Measurements from ENCODE around the gene MBD3L1.
A peak's percentile ranks its signal among the peaks of the same experiment; 100 is the strongest.

Gene MBD3L1

DNA sequence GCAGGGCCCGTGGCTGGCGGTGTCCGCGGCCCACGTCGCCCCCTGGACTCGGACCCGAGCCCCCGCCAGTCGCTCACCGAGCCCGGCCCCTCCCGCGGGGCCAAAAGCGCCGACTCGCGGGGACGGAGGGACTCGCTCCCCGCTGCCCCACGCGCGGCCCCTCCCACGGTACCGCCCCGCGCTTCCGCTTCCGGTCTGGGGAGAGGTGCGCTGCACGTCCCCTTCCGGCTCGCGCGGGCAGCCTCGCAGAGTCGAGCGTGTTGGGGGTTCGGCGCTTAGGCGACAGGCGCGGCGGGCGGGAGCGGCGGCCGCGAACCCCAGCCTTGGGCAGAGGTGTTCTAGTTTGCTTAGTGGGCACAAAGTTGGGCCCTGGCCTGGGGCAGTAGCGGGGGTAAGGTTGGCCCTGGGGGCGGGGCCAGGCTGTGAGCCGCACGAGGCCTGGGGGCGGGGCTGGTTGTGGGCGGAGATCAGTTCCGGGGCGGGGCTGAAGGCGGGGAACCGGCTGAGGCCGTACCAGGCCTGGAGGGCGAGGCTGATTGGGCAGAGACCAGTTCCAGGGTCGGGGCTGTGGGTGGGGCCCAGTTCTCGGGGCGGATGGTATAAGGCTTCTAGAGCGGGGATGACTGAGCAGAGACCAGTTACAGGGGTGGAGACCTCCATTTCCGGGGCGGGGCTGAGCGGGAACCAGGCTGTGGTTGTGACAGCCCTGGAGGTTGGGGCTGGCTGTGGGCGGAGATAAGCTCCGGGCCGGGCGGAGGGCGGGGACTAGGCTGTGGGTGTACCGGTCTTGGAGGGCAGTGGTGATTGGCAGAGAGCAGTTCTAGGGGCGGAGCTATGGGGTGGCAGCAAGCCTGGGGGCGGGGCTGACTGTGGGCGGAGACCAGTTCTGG, at the start of gene MBD3L1, which contains the start of gene ZNF558:
Gene MBD3L1 (plus strand): TSS at position 246 of the 890 bp plus-strand sequence. CDS start 10,302 bp downstream, outside the sequence.
Gene ZNF558 (minus strand): TSS at position 173 of the 890 bp plus-strand sequence. CDS start 9,645 bp downstream, outside the sequence.
- DNase-seq (ENCODE audit: low read depth), result peak; percentile 97

DNA sequence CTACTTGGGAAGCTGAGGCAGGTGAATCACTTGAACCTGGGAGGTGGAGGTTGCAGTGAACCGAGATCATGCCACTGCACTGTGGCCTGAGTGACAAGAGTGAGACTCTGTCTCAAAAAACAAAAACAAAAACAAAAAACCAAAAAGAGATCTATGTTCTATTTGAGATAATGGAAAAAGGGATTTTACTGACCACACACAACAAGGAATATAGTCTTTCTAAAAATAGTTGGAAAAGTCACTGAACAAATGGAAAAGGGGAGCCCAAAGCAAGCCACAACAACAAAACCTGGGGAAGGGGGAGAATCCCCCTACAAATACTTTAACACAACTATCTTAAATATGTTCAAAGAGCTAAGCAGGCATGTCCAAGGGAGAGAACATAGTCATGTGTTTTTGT, 37.4 kb upstream of the MBD3L1 start:
- DNase-seq (ENCODE audit: low read depth), result no peak

DNA sequence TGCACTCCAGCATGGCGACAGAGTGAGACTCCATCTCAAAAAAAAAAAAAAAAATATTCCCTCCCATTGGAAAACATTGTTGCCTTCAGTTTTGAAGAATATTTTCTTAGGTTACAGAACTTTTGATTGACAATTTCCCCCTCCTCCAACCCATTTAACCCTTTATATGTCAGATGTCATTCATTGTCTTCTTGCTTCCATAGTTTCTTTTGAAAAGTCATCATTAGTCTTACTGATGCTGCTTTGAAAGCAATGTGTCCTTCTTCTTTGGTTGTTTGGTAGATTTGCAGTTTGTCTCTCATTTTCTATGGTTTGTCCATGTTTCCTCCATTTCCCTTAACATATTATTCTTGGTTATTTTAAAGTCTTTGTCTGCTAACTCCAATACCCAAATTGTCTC, 25.5 kb upstream of the MBD3L1 start:
- no peak for DNase-seq (ENCODE audit: low read depth)

DNA sequence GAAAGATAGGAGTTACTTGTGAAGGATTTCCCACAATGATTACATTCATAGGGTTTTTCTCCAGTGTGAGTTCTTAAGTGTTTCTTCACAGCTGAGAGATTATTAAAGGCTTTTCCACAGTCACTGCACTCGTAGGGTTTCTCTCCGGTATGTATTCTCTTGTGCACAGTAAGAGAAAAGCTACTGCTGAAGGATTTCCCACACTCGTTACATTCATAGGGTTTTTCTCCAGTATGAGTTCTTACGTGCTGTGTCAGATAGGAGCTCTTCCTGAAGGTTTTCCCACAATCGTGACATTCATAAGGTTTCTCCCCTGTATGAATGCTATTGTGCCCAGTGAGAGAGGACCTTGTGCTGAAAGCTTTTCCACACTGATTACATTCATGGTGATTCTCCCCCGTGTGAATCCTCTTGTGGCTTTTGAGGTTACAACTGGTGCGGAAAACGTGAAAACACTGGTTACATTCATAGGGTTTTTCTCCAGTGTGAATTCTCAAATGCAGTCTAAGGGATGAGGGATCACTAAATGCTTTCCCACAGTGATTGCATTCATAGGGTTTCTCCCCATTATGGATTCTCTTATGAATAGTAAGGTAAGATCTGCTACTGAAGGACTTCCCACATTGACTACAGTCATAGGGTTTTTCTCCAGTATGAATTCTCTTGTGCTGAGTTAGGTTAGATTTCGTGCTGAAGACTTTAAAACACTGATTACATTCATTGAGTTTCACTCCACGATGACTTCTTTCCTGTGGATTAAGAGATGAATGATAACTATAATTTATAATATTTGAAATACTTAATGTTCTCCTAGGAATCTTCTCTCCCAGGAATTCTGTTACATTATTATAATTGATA, 20.6 kb upstream of the MBD3L1 start:
- no peak for DNase-seq (ENCODE audit: low read depth)

DNA sequence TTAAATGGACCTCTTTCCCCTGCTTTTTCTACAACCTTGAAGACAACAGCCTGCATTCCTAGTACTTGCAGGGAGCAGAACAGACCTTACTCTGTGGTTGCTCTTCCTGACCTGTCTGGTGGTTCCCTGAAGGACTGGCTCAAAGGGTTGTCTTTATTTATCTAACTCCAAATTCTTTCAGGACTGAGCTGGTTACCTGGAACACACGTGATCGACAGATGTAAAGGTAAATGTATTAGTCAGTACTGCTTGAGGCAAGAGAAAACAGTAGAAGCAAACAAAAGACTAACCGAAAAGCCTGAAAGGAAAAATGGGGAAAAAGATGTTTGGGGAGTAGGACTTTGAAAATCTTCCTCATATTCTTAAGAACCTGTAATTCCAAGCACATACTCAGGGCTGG, 18.0 kb upstream of the MBD3L1 start:
- DNase-seq (ENCODE audit: low read depth), result no peak

DNA sequence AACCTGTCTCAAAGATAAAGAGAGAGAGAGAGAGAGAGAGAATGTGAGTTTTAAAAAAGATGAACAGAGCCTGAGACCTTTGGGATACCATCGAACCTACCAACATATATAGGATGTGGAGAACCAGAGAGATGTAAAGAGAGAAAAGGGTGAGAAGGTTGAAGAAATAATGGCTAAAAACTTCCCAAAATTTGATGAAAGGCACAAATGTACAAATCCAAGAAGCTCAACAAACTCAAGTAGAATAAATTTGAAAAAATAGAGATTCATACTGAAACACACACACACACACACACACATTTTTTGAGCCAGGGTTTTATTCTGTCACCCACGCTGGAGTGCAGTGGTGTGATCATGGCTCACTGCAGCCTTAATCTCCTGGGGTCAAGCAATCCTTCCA, 16.4 kb upstream of the MBD3L1 start:
- no peak for DNase-seq (ENCODE audit: low read depth)

DNA sequence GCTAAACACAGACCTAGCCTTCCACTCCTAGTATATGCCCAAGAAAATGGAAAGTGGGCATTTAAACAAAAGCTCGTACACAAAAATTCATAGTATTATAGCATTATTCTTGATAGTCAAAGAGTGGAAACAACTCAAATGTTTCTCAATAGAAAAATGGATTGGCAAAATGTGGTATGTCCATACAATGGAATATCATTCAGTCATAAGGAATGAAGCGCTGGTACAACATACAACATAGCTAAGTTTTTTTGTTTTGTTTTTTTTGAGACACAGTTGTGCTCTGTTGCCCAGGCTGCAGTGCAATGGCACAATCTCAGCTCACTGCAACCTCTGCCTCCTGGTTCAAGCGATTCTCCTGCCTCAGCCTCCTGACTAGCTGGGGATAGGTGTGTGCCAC, 11.9 kb upstream of the MBD3L1 start:
- DNase-seq (ENCODE audit: low read depth), result no peak

DNA sequence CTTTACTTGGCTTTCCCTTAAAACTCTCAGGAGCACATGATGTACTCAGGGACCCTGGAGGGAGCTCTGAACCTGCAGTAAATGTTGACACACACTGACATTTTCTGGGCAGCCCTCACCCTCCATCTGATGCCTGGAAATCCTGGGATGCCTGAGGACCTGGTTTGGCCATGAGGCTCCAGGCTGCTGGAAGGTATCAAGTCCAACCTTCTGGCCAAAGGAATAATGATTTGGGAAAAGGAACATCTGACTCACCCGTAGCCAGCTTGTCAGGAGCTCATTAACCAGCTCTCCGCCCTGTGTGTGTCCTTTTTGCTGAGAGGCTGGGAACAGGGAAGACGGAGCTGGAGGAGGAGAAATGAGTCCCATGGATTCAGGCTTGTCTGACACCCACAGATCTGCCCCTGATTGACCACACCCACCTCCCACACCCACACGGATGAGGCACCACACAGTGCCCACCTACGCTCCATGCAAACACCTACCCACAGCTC, 10.4 kb upstream of the MBD3L1 start:
- no peak for DNase-seq (ENCODE audit: low read depth)

DNA sequence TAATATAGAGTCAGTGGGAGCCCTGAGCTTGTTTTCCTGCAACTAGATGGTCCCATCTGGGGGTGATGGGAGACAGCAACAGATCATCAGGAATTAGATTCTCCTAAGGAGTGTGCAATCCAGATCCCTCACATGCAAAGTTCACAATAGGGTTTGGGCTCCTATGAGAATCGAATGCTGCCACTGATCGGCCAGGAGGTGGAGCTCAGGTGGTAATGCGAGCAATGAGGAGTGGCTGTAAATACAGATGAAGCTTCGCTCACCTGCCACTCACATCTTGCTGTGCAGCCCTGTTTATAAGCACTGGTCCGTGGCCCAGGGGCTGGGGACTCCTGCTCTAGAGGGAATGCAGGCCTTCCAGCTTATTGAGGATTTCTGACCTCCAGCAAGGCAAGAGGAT, 5.8 kb upstream of the MBD3L1 start:
- no peak for DNase-seq (ENCODE audit: low read depth)

DNA sequence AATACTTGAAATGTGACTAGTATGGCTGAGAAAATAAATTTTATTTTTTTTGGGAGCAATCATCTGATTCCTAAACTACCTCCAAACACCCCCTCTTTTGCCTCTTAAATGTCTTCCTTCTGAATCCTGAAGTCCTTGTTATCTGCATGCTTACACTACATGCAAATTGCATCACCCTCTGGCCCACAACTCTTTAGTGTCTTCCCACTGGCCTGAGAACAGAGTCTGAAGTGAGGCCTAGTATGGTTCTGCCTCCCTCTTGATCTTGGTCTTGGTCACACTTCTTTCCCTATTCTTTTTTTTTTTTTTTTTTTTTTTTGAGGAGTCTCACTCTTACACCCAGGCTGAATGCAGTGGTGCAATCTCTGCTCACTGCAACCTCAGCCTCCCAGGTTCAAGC, 4.9 kb upstream of the MBD3L1 start:
- no peak for DNase-seq (ENCODE audit: low read depth)

DNA sequence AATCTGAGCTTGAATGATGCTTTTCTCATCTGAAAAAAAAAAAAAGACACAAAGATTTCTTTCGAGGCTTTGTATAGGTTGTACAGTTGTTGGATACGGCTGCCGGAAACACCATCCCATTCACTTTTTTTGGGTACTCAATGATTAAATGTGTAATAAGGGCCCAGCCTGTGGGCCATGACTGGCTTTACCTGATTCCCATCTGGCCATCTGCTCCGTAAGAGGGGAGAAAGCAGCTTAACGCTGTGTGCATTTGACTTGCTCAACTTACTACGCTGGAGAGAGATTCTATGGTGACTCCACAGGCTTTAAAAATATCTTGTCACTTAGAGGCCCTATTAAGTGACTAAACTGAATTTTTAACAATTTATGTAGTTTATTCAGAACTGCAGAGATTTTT, 804 bp upstream of the MBD3L1 start:
- DNase-seq (ENCODE audit: low read depth), result peak; percentile 5

DNA sequence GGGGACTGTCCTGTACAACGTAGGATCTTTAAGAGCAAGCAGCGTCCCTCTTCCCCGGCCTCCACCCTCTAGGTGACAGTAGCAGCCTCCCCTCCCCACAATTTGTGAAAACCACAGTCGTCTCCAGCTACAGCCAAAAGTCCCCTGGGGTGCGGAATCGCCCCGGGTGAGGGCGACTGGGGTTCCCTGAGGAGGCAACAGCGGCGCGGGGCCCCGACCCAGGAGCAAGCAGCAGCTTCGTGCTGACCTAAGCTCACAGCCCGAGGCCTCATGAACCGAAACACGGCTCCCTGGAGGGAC, 395 bp upstream of the MBD3L1 start:
- DNase-seq (ENCODE audit: low read depth), result no peak

DNA sequence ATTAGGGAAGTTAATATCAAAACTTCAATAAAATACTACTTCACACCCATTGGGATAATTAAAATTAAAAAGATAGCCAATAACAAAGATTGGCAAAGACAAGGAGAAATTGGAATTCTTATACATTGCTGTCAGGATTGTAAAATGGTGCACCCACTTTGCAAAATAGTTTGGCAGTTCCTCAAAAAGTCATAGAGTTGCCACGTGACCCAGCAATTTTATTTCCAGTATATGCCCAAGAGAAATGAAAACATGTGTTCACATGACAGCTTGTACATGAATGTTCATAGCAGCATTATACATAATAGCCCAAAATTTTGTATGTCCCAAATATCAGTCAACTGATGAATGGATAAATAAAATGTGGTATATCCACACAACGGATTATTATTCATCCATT, 3.3 kb downstream of the MBD3L1 start:
- DNase-seq (ENCODE audit: low read depth), result no peak

DNA sequence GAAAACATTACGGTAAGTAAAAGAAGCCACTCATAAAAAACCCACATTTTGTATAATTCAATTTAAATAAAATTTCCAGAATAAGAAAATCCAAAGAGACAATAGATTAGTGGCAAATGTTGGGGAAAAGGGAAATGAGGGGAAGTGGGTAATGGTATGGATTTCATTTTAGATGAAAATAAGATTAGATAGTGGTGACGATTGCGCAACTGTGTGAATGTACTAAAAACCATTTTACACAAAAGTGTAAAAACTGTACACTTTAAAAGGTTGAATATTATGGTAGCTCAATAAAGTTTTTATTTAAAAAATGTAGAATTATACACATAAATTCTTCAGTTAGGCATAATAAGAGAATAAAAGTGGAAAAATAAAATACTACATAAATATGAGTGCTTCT, 3.7 kb downstream of the MBD3L1 start:
- no peak for DNase-seq (ENCODE audit: low read depth)

DNA sequence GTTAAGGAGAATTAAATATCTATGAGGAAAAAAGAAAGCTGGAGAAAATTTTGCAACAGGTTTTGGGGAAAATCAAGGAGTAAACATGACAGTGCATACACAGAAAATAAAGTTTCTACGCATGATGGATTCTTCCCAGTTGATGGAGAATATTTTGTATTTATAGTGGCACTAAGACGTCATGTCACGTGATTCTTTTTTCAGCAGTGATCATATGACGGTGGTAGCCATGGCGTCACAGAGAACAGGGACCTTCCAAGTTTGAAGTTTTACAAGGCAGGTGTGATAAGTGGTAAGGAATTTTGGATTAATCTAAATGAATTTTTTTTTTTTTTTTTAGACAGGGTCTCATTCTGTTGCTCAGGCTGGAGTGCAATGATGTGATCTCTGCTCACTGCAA, 8.5 kb downstream of the MBD3L1 start:
- DNase-seq (ENCODE audit: low read depth), result no peak

DNA sequence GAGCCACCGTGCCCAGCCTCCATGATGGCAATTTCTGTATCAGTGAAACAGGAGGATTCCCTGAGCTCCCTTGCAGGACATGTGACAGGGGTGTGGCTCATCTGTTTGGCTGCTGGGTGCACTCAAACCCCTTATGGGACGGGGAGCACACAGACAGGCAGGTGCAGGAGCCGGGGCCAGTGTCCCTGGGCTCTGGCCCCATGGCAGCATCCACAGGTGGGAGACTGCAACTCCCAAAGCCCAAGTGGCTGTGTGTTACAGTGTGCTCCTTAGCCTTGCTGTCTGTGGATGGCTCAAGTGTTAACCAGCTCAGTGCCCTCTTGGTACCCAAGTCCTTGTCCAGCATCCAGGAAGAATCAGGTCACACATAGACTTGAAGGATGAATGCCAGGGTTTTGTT, 14.6 kb downstream of the MBD3L1 start:
- DNase-seq (ENCODE audit: low read depth), result no peak

DNA sequence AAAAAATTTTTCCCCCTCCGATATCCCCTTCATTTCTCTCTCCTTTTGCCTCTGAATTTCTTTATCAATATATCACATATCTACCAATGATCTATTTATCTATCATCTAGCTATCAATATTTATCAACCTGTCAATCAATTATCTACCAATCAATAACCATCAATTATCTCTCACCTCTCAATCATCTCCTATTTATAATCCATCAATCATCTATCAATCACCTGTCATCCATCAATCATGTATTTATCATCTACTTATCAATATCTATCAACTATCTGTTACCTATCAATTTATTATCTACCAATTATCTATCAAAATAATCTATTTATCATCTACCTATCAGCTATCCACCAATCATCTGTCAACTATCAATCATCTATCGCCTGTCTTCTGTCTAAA, 17.1 kb downstream of the MBD3L1 start:
- no peak for DNase-seq (ENCODE audit: low read depth)

DNA sequence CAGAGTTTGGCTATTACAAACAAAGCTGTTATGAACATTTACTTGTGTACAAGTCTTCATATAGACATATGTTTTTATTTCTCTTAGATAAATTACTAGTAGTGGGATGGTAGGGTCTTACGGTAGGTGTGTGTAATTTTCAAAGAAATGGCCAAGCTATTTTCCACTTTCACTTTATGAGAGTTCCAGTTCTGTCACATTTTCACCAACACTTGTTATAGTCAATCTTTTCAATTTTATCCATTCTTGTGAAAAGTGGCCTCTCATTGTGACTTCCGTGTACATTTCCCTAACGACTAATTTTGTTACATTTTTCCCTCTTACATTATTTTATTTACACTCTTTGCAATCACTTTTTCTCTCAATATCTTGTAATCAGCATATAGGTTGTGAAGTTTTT, 18.3 kb downstream of the MBD3L1 start:
- no peak for DNase-seq (ENCODE audit: low read depth)

DNA sequence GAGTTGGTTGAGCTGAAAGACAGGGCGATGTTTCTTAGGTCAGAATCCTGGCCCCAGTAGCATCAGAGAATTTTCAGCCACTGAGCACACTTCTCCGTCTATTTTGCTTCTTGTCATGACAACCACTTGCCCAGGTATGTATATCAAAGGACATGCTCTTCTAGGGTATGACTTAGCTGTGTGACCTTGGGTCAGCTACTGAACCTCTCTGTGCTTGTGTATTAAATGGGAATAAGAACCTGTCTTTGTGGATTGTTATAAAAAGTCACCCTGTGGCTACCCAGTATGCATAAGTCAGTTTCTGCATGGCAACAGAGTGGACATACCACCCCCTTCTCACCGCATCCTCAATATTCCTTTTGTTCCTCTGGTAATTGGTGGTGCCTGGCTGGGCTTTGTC, 26.1 kb downstream of the MBD3L1 start:
- no peak for DNase-seq (ENCODE audit: low read depth)

DNA sequence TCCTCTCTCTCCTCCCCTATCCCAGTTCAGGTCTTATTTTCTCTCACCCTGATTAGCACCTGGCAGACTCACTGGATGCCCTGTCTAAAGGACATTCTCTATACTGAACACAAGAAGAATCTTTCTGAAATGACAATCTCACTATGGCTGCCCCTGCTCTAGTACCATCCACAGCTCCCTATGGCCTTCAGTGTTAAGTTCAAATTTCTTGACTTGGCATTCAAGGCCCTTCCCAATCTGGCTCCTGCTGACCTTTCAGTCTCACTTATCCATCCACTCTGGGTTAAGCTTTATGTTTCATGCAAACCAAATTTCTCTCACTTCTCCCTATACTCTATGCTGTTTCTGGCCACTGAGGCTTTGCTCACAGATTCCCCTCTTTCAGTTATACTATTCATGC, 34.2 kb downstream of the MBD3L1 start:
- no peak for DNase-seq (ENCODE audit: low read depth)

DNA sequence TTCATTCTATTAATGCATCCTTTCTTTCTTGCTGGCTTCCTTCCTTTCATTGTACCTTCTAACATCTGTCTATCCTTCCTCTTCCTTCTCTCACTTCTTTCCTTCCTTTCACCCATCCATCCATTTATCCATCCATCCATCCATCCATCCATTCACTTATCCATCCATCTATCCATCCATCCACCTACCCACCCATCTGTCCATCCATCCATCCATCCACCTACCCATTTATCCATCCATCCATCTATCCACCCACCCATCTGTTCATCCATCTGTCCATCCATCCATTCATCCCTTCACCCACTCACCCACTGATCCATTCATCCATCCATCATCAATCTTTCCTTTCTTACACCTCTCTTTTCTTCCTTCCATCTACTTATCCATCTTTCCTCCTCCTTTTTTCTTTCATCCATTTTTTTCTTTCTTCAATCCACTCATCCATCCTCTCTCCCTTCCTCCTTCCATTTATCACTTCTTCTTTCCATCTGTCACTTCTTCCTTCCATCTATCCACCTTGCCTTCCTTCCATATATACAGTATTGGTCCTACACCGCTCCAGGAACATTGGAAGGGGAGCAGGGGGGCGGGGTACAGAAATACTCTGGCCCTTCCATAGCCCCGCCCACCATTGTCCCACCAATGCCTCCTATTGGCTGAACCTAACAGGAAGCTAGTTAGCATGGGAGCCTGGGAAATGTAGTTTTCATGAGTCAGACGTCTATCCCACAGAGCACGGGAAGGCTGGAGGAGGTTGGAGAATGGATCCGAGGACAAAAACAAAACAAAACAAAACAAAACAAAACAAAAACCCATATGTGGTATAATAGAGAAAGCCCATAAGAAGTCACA, 45.9 kb downstream of the MBD3L1 start:
- no peak for DNase-seq (ENCODE audit: low read depth)

DNA sequence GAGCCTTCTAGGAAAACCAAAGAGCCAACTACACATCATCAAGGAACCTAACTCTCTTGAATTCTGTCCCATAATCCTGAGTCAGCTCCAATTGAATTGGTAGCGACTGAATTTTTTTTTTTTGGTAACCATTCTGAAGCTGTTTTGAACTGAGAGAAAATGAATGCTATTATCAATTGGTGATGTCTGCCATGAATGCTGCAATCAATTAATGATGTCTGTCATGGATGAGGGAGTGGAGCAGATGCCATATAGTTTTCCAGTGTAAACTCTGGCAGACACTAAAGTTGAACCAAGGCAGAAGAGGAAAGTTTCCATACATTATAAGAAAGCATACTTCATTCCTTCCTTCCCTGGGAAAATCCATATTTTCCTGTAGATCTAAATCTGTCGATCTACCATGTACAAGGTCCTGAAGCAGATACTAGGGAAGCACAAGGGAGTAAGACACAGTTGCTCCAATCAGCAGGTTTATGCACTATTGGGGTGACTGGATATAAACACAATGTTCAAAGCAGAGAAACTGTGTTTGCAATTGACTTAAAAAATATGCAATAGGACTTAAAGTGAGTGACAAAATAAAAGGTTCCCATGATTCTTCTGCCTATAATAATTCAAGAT, 48.8 kb downstream of the MBD3L1 start:
- no peak for DNase-seq (ENCODE audit: low read depth)
